Parathyroid adenoma (tissue), 2 donors: Measurements from ENCODE around the gene LY86.

Experiments
- H2AFZ ChIP-seq: fragments of 300-600 bp; sonication (generic); one replicate; pipeline ENCODE4 v1.7.0; 2017; ENCODE audit warnings: antibody characterized with exemption, mild to moderate bottlenecking
- H3K27ac ChIP-seq: fragments of 300-600 bp; sonication (generic); one replicate; pipeline ENCODE4 v1.7.0; 2017
- H3K27me3 ChIP-seq: fragments of 300-600 bp; sonication (generic); one replicate; pipeline ENCODE4 v1.7.0; 2017; ENCODE audit warnings: low read length; ENCODE audit not compliant: control insufficient read depth, insufficient read depth
- H3K36me3 ChIP-seq: fragments of 300-600 bp; sonication (generic); one replicate; pipeline ENCODE4 v1.7.0; 2017; ENCODE audit warnings: low read length; ENCODE audit not compliant: control insufficient read depth, insufficient read depth
- H3K4me1 ChIP-seq: fragments of 300-600 bp; sonication (generic); one replicate; pipeline ENCODE4 v1.7.0; 2017; ENCODE audit warnings: control low read depth
- H3K4me2 ChIP-seq: fragments of 300-600 bp; sonication (generic); one replicate; pipeline ENCODE4 v1.7.0; 2017; ENCODE audit warnings: low read length
- H3K4me3 ChIP-seq: fragments of 300-600 bp; sonication (generic); one replicate; pipeline ENCODE4 v1.7.0; 2017; ENCODE audit warnings: low read depth, low read length
- H3K79me2 ChIP-seq: fragments of 300-600 bp; sonication (generic); one replicate; pipeline ENCODE4 v1.7.0; 2017; ENCODE audit warnings: control low read depth
- H3K9ac ChIP-seq: fragments of 300-600 bp; sonication (generic); one replicate; pipeline ENCODE4 v1.7.0; 2017; ENCODE audit warnings: mild to moderate bottlenecking
- H3K9me3 ChIP-seq: fragments of 300-600 bp; sonication (generic); one replicate; pipeline ENCODE4 v1.7.0; 2017; ENCODE audit warnings: low read length; ENCODE audit not compliant: control insufficient read depth
- TF ChIP-seq, protein P1 (sequence below): fragments of 300-600 bp; sonication (generic); IDR thresholded peaks from one replicate; pipeline ENCODE4 v1.7.0; 2017; ENCODE audit warnings: antibody characterized with exemption, mild to moderate bottlenecking
- donor health status: primary hyperparathyroidism.

The LY86 gene

DNA sequence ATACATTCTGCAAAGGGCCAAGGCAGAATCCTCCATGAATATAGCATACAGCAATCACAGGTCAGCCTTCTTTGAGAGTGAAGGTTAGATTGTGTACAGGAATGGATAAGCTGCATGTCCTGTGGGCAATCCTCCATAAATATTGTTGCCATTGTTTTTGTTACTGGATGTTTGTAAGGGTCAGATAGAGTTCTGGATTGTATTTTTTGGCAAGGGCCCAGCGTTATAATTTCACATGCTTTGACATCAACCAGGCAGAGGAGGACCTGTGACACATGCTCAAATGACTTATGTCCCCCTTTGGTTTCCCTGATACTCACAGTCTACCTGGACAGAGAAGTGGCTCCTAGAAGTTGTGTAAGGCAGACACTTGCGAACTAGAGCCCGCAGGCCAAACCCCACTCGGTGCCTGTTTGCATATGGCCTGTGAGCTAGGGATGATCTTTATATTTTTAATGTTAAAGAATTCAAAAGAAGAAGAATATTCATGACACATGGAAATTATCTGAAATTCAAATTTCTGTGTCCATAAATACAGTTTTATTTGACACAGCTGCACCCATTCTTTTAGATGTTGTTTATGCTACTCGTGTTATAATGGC, 5.4 kb downstream of the LY86 start:
- Histone ChIP-seq H2AFZ (no peak overlapping the region), H3K27me3 (no peaks in the 10 kb centered on the region), H3K36me3 (no peaks in the 10 kb centered on the region), H3K4me3 (no peak overlapping the region), H3K4me1 (no peaks in the 10 kb centered on the region), H3K79me2 (no peaks in the 10 kb centered on the region), H3K27ac (peak overlapping the region; percentile 38), H3K4me2 (no peak overlapping the region), H3K9me3 (no peaks in the 10 kb centered on the region), H3K9ac (no peak overlapping the region)
- TF ChIP-seq, protein P1, sequence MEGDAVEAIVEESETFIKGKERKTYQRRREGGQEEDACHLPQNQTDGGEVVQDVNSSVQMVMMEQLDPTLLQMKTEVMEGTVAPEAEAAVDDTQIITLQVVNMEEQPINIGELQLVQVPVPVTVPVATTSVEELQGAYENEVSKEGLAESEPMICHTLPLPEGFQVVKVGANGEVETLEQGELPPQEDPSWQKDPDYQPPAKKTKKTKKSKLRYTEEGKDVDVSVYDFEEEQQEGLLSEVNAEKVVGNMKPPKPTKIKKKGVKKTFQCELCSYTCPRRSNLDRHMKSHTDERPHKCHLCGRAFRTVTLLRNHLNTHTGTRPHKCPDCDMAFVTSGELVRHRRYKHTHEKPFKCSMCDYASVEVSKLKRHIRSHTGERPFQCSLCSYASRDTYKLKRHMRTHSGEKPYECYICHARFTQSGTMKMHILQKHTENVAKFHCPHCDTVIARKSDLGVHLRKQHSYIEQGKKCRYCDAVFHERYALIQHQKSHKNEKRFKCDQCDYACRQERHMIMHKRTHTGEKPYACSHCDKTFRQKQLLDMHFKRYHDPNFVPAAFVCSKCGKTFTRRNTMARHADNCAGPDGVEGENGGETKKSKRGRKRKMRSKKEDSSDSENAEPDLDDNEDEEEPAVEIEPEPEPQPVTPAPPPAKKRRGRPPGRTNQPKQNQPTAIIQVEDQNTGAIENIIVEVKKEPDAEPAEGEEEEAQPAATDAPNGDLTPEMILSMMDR = no peak

DNA sequence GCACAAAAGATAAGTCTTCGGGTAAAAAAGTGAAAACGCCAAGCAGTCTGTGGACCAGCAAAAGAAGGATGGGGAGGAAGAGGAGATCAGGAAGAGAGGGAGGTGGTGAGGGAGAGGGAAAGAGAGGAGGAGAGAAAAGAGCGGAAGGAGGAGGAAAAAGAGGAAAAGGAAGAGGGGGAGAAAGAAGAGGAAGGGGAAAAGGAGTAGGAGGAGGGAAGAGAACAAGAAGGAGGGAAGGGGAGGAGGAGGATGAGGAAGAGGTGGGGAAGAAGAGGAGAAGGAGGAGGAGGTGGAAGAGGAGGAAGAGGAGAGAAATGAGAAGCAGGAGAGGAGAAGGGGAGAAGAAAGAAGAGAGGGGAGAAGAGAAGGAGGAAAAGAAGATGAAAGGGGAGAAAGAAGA, 6.5 kb downstream of the LY86 start:
- H3K9me3 ChIP-seq = no peaks in the 10 kb centered on the region
- H3K4me1 ChIP-seq = no peaks in the 10 kb centered on the region
- no peak overlapping the region for H2AFZ ChIP-seq
- H3K9ac ChIP-seq = no peak overlapping the region
- H3K36me3 ChIP-seq = no peaks in the 10 kb centered on the region
- no peaks in the 10 kb centered on the region for H3K79me2 ChIP-seq
- no peak overlapping the region for H3K27ac ChIP-seq
- H3K27me3 ChIP-seq = no peaks in the 10 kb centered on the region
- TF ChIP-seq, protein P1 = no peak
- no peak overlapping the region for H3K4me3 ChIP-seq
- H3K4me2 ChIP-seq = no peak overlapping the region

DNA sequence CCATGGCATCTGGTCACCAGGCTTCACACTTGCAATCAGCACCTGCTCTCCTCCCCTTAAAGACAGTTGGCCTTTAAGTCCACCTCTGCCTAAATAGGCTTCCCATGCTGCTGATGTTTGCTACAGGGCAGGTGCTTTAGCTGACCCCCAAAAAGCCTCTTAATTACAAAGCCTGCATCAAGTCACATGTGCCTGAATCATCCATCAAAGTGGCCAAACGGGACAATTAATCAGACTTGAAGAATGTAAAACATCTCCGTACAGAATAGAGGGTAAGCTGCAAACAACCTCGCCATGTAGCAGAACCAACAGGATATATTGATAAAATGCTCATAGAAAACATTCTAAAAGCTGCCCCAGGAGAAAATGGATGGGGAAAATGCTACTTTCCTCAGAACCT, 7.4 kb downstream of the LY86 start:
- no peaks in the 10 kb centered on the region for H3K4me1 ChIP-seq
- no peaks in the 10 kb centered on the region for H3K36me3 ChIP-seq
- TF ChIP-seq, protein P1 = no peak
- no peak overlapping the region for H3K4me3 ChIP-seq
- no peaks in the 10 kb centered on the region for H3K27me3 ChIP-seq
- H2AFZ ChIP-seq = no peak overlapping the region
- H3K79me2 ChIP-seq = no peaks in the 10 kb centered on the region
- no peak overlapping the region for H3K4me2 ChIP-seq
- H3K27ac ChIP-seq = no peak overlapping the region
- H3K9me3 ChIP-seq = no peaks in the 10 kb centered on the region
- H3K9ac ChIP-seq = no peak overlapping the region

DNA sequence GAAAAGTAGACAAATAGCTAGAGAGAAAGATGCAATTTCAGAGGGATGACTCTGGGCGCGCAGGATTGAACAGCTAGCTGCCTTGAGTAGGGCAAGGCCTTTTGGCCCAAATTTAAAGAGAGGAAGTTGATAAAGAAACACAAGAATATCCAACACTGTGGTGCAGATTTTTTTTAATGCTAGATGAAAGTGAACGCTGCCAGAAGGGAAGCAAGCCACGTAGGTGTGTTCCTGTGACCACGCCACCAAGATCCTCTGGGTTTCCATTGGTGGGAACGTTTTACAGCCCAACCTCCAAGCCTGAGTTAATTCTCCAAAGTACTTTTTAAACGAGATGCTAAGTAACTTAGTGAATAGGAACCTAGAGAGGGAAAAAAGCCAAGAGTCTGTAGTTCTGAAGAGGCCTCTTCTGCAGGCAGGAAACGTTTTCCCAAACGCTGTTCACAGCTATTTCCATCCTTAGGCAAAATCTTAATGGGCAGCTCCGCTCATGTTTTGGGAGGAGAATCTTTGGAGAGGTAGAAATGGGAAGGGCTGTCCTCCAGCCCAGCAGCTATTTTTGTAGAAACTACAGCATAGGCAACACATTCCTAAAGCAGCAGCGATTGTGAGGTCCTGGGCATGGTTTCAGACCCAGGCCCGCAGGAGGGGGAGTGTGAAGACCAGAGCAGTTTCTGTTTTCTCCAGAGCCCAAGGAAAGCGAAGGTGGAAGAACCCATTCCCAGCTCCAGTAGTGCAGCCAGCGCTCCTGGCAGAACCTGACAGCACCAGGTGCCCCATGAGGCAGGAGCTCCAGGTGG, 8.2 kb downstream of the LY86 start:
- Histone ChIP-seq H3K9ac (no peak overlapping the region), H3K4me3 (no peak overlapping the region), H3K27me3 (no peaks in the 10 kb centered on the region), H3K4me2 (no peak overlapping the region), H2AFZ (no peak overlapping the region), H3K27ac (no peak overlapping the region), H3K79me2 (no peaks in the 10 kb centered on the region), H3K9me3 (no peaks in the 10 kb centered on the region), H3K36me3 (no peaks in the 10 kb centered on the region), H3K4me1 (no peaks in the 10 kb centered on the region)
- TF ChIP-seq, protein P1 = no peak

DNA sequence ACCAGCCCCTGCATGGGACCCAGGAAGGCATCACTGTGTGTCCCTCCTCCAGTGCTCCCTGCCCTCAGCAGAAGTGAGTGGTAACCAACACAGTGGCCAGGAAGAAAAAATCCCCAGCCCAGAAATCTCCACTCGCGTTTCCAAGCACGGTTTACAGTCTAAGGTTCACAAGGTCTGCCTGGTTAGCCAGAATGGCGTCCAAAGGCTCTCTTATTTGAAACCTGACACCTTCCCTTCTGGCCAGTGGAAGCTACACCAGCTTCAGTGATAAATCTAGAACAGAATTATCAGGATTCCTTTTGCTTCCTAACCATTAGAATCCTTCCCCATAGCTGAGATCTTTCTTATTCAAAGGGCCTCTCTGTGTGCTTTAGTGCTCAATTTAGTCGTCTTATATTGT, 9.2 kb downstream of the LY86 start:
- no peak overlapping the region for H2AFZ ChIP-seq
- H3K9me3 ChIP-seq = no peaks in the 10 kb centered on the region
- H3K27ac ChIP-seq = no peak overlapping the region
- no peaks in the 10 kb centered on the region for H3K4me1 ChIP-seq
- H3K36me3 ChIP-seq = no peaks in the 10 kb centered on the region
- H3K9ac ChIP-seq = no peak overlapping the region
- H3K27me3 ChIP-seq = no peaks in the 10 kb centered on the region
- H3K79me2 ChIP-seq = no peaks in the 10 kb centered on the region
- TF ChIP-seq, protein P1 = no peak
- H3K4me2 ChIP-seq = no peak overlapping the region
- H3K4me3 ChIP-seq = no peak overlapping the region
